BE2C (cell line): ENCODE measurements around the gene NUDT7.

Experiments
- DNase-seq: peaks from one replicate; pipeline ENCODE4 v3.0.0-alpha.2; 2020
- H3K27me3 ChIP-seq: fragments of 250-450 bp; sonication (Bioruptor Pico); 2 replicates; pipeline ENCODE4 v1.5.1; 2020; ENCODE audit warnings: mild to moderate bottlenecking
- H3K36me3 ChIP-seq: fragments of 250-450 bp; sonication (Bioruptor Pico); 2 replicates; pipeline ENCODE4 v1.5.1; 2020; ENCODE audit warnings: mild to moderate bottlenecking
- H3K4me1 ChIP-seq: fragments of 250-450 bp; sonication (Bioruptor Pico); 2 replicates; pipeline ENCODE4 v1.5.1; 2020
- H3K4me3 ChIP-seq: 2 replicates; pipeline ENCODE4 v1.5.1; 2011; ENCODE audit warnings: low read depth, low read length
- H3K9me3 ChIP-seq: fragments of 250-450 bp; sonication (Bioruptor Pico); 2 replicates; pipeline ENCODE4 v1.5.1; 2020
- CTCF ChIP-seq: IDR thresholded peaks from 2 replicates; pipeline ENCODE4 v1.5.1; 2012; ENCODE audit warnings: mild to moderate bottlenecking, low read depth, low read length

The NUDT7 gene

GRCh38 chr16:77745972-77746371, 23.7 kb downstream of the NUDT7 start:
- Histone ChIP-seq H3K4me3 (no peak overlapping the region), H3K27me3 (no peaks in the 10 kb centered on the region), H3K36me3 (no peaks in the 10 kb centered on the region), H3K9me3 (no peaks in the 10 kb centered on the region; the same call in 1 of the 2 replicates), H3K4me1 (no peaks in the 10 kb centered on the region)
- no peak for TF ChIP-seq CTCF
- DNase-seq, result no peak

GRCh38 chr16:77748421-77749005, 26.2 kb downstream of the NUDT7 start:
- no peak for DNase-seq
- Histone ChIP-seq H3K36me3 (no peaks in the 10 kb centered on the region), H3K9me3 (no peaks in the 10 kb centered on the region; the same call in 1 of the 2 replicates), H3K27me3 (no peaks in the 10 kb centered on the region), H3K4me1 (no peaks in the 10 kb centered on the region), H3K4me3 (no peak overlapping the region)
- no peak for TF ChIP-seq CTCF

GRCh38 chr16:77749415-77749814, 27.1 kb downstream of the NUDT7 start:
- Histone ChIP-seq H3K9me3 (no peaks in the 10 kb centered on the region; the same call in 1 of the 2 replicates), H3K36me3 (no peaks in the 10 kb centered on the region), H3K4me1 (no peaks in the 10 kb centered on the region), H3K4me3 (no peak overlapping the region), H3K27me3 (no peaks in the 10 kb centered on the region)
- TF ChIP-seq CTCF, result no peak
- no peak for DNase-seq

GRCh38 chr16:77758046-77758445, 35.7 kb downstream of the NUDT7 start:
- 0 out of 2 replicates have a peak, but pooled peaks cover 4% of the 10 kb centered on the region for H3K9me3 ChIP-seq
- no peak overlapping the region for H3K4me3 ChIP-seq
- no peaks in the 10 kb centered on the region for H3K36me3 ChIP-seq
- no peak for DNase-seq
- no peaks in the 10 kb centered on the region for H3K27me3 ChIP-seq
- no peak for TF ChIP-seq CTCF
- no peaks in the 10 kb centered on the region for H3K4me1 ChIP-seq

GRCh38 chr16:77758508-77758907, 36.2 kb downstream of the NUDT7 start:
- Histone ChIP-seq H3K4me1 (no peaks in the 10 kb centered on the region), H3K4me3 (no peak overlapping the region), H3K27me3 (no peaks in the 10 kb centered on the region), H3K36me3 (no peaks in the 10 kb centered on the region), H3K9me3 (0 out of 2 replicates have a peak, but pooled peaks cover 4% of the 10 kb centered on the region)
- no peak for DNase-seq
- no peak for TF ChIP-seq CTCF

GRCh38 chr16:77759201-77759600, 36.9 kb downstream of the NUDT7 start:
- Histone ChIP-seq H3K4me1 (no peaks in the 10 kb centered on the region), H3K27me3 (no peaks in the 10 kb centered on the region), H3K9me3 (0 out of 2 replicates have a peak, but pooled peaks cover 4% of the 10 kb centered on the region), H3K36me3 (no peaks in the 10 kb centered on the region), H3K4me3 (no peak overlapping the region)
- no peak for TF ChIP-seq CTCF
- DNase-seq, result no peak
